Urinary bladder (tissue), 4 donors: ENCODE data around the gene FGF23. TPM values are rescaled to one million over a fixed set of nuclear protein-coding genes. Genes with fewer than 3 reads are reported as not detected.
"Not testable (repeated sequence)": the region's sequence is repeated elsewhere in the genome, so short reads cannot be mapped to it uniquely, and the experiment has no call there.

Source experiments
- DNase-seq: peaks from one replicate; pipeline ENCODE4 v3.0.0-alpha.2; 2015; ENCODE audit errors: extremely low spot score
- H3K27ac ChIP-seq: one replicate; pipeline ENCODE4 v1.5.1; 2013; ENCODE audit warnings: low read depth, mild to moderate bottlenecking, moderate library complexity
- H3K36me3 ChIP-seq: one replicate; pipeline ENCODE4 v1.6.1; 2013; ENCODE audit warnings: mild to moderate bottlenecking, moderate library complexity; ENCODE audit not compliant: insufficient read depth
- H3K4me1 ChIP-seq: one replicate; pipeline ENCODE4 v1.6.1; 2013; ENCODE audit warnings: mild to moderate bottlenecking, moderate library complexity; ENCODE audit not compliant: insufficient read depth
- H3K4me3 ChIP-seq: one replicate; pipeline ENCODE4 v1.5.1; 2013; ENCODE audit warnings: low read depth, low read length
- WGBS: extraction: QIAGEN DNeasy Blood & Tissue Kit; methylation state at CpG from one replicate; pipeline ENCODE4 v1.1.7; 2013; 5-methylcytosine and 5-hydroxymethylcytosine counted together
- polyA plus RNA-seq: library from polyadenylated mRNA; stranded (reverse); fragments of 200-250 nt; gene quantifications from one replicate; pipeline ENCODE4 v1.2.3, GENCODE V29; 2013
- total RNA-seq: library from RNA; depleted of rRNA; stranded (reverse); fragments of >200 nt; gene quantifications from one replicate; pipeline ENCODE4 v1.2.3, GENCODE V29; 2014
- donor health status: healthy with polysubstance abuse.
- donor health status: healthy.

FGF23 gene
- not detected for total RNA-seq
- not detected for polyA plus RNA-seq

GRCh38 chr12:4379405-4379804 is at the start of gene FGF23:
Gene FGF23, minus strand, starts transcription at chr12:4379712. Its CDS starts 130 bp downstream, at chr12:4379582.
- Histone ChIP-seq H3K27ac (no peak within 1 kb of the TSS), H3K4me1 (no peaks in the 10 kb centered on the region), H3K36me3 (no peaks in the 10 kb centered on the region), H3K4me3 (no peak within 1 kb of the TSS)
- no peak for DNase-seq
- 22% methylated on average over 7 of the region's 7 CpGs for WGBS

- Histone ChIP-seq H3K36me3 (no peaks in the 10 kb centered on the region), H3K4me3 (no peak overlapping the region), H3K4me1 (no peaks in the 10 kb centered on the region), H3K27ac (no peak overlapping the region)
- 43% methylated on average over 6 of the region's 6 CpGs for WGBS
- DNase-seq, result no peak
Observed at GRCh38 chr12:4424422-4424821, 44.9 kb upstream of the FGF23 start.

GRCh38 chr12:4423528-4424195 is 44.1 kb upstream of the FGF23 start:
- no peaks in the 10 kb centered on the region for H3K36me3 ChIP-seq
- WGBS, result 94% methylated on average over 11 of the region's 11 CpGs
- H3K27ac ChIP-seq, result no peak overlapping the region
- no peaks in the 10 kb centered on the region for H3K4me1 ChIP-seq
- H3K4me3 ChIP-seq, result no peak overlapping the region
- DNase-seq, result no peak

- no peaks in the 10 kb centered on the region for H3K36me3 ChIP-seq
- H3K27ac ChIP-seq, result no peak overlapping the region
- WGBS, result 93% methylated on average over 9 of the region's 9 CpGs
- H3K4me3 ChIP-seq, result no peak overlapping the region
- DNase-seq, result no peak
- no peaks in the 10 kb centered on the region for H3K4me1 ChIP-seq
Observed at GRCh38 chr12:4422985-4423384, 43.5 kb upstream of the FGF23 start.

- no peak for DNase-seq
- whole genome bisulfite sequencing, result 43% methylated on average over 4 of the region's 4 CpGs
- Histone ChIP-seq H3K4me1 (no peaks in the 10 kb centered on the region), H3K4me3 (no peak overlapping the region), H3K36me3 (no peaks in the 10 kb centered on the region), H3K27ac (no peak overlapping the region)
Observed at GRCh38 chr12:4421590-4422031, 42.1 kb upstream of the FGF23 start.

GRCh38 chr12:4420138-4420670 is 40.7 kb upstream of the FGF23 start:
- H3K36me3 ChIP-seq, result no peaks in the 10 kb centered on the region
- no peak overlapping the region for H3K4me3 ChIP-seq
- no peaks in the 10 kb centered on the region for H3K4me1 ChIP-seq
- DNase-seq, result no peak
- H3K27ac ChIP-seq, result no peak overlapping the region
- 38% methylated on average over 5 of the region's 5 CpGs for WGBS

GRCh38 chr12:4418913-4419312 is 39.4 kb upstream of the FGF23 start:
- H3K4me3 ChIP-seq, result no peak overlapping the region
- H3K4me1 ChIP-seq, result no peaks in the 10 kb centered on the region
- H3K36me3 ChIP-seq, result no peaks in the 10 kb centered on the region
- 74% methylated on average over 5 of the region's 5 CpGs for WGBS
- H3K27ac ChIP-seq, result no peak overlapping the region
- DNase-seq, result no peak

- no peak overlapping the region for H3K4me3 ChIP-seq
- H3K4me1 ChIP-seq, result no peaks in the 10 kb centered on the region
- no peak overlapping the region for H3K27ac ChIP-seq
- no peaks in the 10 kb centered on the region for H3K36me3 ChIP-seq
- WGBS, result 22% methylated on average over 5 of the region's 5 CpGs
- no peak for DNase-seq
Observed at GRCh38 chr12:4417936-4418335, 38.4 kb upstream of the FGF23 start.

GRCh38 chr12:4417455-4417854 is 37.9 kb upstream of the FGF23 start:
- H3K36me3 ChIP-seq, result no peaks in the 10 kb centered on the region
- H3K4me3 ChIP-seq, result no peak overlapping the region
- H3K27ac ChIP-seq, result no peak overlapping the region
- no peaks in the 10 kb centered on the region for H3K4me1 ChIP-seq
- 20% methylated on average over 6 of the region's 6 CpGs for WGBS
- DNase-seq, result no peak

GRCh38 chr12:4416276-4416675 is 36.8 kb upstream of the FGF23 start:
- no peaks in the 10 kb centered on the region for H3K36me3 ChIP-seq
- H3K27ac ChIP-seq, result no peak overlapping the region
- no peak overlapping the region for H3K4me3 ChIP-seq
- H3K4me1 ChIP-seq, result no peaks in the 10 kb centered on the region
- DNase-seq, result no peak
- 73% methylated on average over 8 of the region's 8 CpGs for WGBS

- DNase-seq, result no peak
- H3K4me3 ChIP-seq, result no peak overlapping the region
- no peaks in the 10 kb centered on the region for H3K4me1 ChIP-seq
- H3K27ac ChIP-seq, result no peak overlapping the region
- no peaks in the 10 kb centered on the region for H3K36me3 ChIP-seq
- WGBS, result 66% methylated on average over 1 of the region's 1 CpG
Observed at GRCh38 chr12:4412465-4412864, 33.0 kb upstream of the FGF23 start.

GRCh38 chr12:4412056-4412455 is 32.5 kb upstream of the FGF23 start:
- no peaks in the 10 kb centered on the region for H3K36me3 ChIP-seq
- 87% methylated on average over 3 of the region's 3 CpGs for WGBS
- no peak overlapping the region for H3K27ac ChIP-seq
- H3K4me3 ChIP-seq, result no peak overlapping the region
- H3K4me1 ChIP-seq, result no peaks in the 10 kb centered on the region
- no peak for DNase-seq

GRCh38 chr12:4407136-4407535 is 27.6 kb upstream of the FGF23 start:
- 91% methylated on average over 3 of the region's 3 CpGs for WGBS
- Histone ChIP-seq H3K36me3 (no peaks in the 10 kb centered on the region), H3K27ac (no peak overlapping the region), H3K4me1 (no peaks in the 10 kb centered on the region), H3K4me3 (no peak overlapping the region)
- DNase-seq, result no peak

- DNase-seq, H3K36me3 ChIP-seq, H3K4me3 ChIP-seq, H3K27ac ChIP-seq, H3K4me1 ChIP-seq: not testable (repeated sequence)
- 90% methylated on average over 8 of the region's 8 CpGs for WGBS
Observed at GRCh38 chr12:4404877-4405637, 25.5 kb upstream of the FGF23 start.
